ENCODE results near the gene LINC01488.

The LINC01488 gene

DNA sequence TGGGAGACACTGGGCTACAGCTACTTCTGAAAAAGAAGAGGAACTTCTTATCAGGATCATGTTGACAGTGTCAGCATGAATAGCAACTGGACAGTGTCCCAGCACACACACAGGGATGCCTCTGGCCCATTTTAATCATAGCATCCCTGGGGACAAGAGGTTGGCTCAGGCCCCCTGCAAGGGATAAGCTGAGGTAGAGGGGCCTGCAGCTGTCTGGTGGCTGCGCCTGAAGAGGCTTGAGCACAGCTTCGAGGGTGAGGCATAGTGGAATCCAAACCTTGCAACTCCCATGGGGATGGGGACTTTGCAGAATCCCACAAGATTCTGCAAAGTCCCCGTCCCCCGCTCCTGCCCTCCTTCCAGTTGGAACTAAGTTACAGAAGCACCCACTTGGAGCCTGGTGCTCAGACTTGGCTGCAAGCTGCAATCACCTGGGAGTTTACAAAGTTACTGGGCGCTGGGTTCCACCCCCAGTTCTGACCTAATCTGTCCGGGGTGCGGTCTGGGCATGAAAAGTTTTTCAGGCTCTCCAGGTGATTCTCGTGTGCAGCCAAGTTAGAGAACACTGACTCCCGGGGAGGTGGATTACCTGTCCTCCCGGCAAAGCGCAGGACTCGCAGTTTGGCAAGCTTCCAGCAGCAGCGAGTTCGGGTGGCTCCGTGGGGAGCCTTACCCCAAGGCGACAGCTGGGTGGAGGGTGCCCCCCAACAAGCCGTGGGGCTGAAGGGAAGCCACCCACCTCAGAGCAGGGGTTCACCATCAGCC is 16.0 kb upstream of the LINC01488 start:
- no peak for DNase-seq

DNA sequence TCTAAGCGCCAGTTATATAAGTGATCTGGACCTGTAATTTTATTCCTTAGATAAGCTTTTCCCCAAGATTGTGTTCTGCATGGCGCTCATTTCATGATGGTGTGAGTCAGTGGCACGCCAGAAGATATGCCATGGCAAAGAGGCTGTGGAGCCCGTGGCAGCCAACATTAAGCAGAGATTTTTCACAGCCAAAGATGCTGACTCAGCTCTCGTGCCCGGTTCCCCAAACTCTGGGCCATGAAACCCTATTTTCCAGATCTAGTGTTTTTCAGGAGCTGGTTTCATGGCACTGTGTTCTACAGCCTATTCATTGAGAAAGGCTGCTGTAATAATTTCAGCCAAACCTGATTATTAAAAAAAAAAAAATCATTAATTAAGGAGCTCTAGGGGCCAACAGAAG is 15.4 kb upstream of the LINC01488 start:
- DNase-seq, result no peak

- DNase-seq, result no peak
Observed at GRCh38 chr11:69467196-69467595, 14.3 kb upstream of the LINC01488 start.

- no peak for DNase-seq
Observed at GRCh38 chr11:69467646-69468045, 13.8 kb upstream of the LINC01488 start.

DNA sequence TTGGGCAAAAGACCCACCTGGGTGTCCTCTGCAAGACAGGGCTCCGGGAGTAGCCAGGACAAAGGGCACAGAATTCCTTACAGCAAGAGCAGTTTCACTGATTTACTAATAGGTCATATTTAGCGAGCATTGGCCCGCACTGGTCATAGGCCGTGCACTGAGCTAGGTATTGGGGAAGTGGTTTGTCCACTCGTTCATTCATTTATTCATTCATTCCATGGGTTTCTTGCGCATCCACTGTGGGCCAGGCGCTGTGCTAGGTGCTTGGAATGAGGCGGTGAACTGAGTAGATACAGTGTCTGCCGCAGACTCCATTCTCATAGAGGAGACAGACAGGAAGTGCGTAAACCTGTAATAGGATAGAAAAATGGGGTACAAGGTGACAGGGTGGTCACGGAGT is 13.2 kb upstream of the LINC01488 start:
- no peak for DNase-seq

DNA sequence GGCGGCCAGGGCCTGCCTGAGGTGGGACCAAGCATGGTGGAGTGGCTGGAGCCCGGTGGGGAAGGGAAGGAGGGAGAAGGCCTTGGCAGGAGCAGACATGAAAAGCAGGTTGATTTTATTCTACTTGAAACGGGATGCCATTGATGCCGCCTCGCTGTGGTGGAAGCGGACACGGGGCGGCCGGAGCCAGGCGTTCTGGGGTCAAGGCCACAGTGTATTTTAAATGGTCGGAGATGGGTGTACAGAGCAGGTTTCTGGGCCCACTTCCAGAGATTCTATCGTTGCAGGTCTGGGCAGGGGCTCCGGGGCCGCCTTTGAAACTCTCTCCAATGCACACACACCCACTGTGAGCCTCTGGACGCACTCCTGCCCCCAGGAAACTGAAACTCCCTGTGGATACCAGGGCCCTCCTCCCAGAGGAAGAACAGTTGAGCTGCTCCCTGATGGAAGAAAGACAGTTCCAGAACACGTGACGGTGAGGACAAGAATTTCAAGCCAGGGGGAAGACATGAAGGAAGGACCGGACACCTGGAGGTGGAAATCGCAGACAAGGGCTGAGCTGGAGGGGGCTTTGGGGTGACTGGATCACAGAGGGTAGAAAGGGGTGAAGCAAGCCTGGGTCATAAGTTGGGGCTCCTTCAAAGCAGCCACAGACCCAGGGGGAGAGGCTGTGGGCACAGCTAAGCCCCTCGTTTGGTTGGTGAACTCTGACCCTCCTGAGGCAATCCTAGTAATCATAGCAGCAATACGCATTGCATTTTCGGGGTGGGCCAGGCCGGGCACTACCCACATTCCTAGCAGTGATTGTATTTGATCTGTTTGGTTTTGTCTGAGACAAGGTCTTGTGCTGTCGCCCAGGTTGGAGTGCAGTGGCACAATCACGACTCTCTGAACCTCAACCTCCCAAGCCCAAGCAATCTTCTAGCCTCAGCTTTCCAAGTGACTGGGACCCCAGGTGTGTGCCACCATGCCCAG is 12.3 kb upstream of the LINC01488 start:
- no peak for DNase-seq

- DNase-seq, result no peak
Observed at GRCh38 chr11:69470301-69470700, 11.2 kb upstream of the LINC01488 start.

GRCh38 chr11:69470793-69471728 is 10.4 kb upstream of the LINC01488 start:
- DNase-seq, result no peak

DNA sequence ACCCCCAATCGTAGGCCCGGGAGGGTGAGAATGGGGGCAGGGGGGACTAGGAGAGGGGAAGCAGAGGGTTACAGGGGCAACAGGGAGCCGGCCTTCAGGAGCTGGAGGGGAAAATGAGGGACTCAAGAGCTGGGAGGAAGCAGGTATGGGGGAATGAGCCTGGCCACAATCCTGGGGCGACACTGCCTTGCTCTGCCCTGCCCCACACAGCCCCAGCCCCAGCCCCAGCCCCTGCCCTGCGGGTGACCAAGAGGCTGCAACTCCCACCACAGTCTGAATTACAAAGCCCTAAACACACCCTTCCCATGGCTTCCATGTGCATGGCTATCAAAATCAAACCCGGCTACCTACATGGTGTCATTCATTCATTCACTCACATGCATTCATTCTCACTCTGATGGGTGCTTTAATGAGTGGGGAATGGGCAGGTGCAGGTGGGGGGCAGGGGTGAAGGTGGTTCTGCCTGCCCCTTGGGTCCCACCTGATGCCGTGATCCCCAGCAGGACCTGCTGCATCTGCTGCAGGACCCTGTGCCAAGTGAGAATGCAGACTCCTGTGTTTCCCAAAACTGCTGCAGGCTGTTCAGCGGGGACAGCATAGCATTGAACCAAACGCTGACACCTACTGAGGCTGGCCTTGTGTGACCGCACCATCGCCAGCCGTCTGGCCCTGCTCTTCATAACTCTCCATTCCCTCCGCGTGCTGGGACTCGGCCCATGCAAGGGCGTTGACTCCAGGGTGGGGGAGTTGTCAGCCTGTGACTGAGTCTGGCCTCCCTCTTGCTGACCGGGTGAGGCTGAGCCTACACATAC is 9.5 kb upstream of the LINC01488 start:
- no peak for DNase-seq

DNA sequence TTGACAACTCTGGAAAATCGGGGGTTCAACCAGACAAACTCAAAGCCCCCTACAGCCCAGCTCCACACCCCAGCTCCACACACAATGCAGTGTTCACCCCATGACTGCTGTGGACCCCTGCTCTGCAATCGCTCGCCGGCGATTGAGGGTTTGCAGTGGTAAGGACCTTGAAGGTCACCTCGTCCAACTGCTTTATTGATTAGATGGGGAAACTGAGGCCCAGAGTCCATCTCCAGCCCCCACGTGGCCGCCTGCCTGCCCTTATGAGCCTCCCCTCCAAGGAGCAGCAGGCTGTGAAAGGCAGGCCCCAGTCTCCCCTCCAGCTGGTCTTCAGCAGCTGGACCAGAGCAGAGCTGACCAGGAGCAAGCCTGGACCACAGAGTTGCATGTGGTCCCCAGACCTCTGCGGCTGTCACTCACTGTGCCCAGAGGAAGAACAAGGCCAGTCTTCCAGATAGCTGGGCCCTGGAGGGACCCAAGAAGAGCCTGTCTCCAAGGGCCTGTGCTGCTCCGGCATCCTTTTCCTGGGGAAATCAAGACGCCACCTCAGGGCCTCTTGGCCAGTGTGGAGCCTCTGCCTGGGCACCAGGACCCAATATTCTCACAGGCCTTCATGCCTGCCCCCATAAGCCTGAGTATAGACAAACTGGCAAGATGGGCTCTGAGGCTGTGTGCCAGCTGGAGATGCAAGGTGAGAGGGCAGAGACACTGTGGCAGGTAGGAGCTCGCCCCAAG is 8.8 kb upstream of the LINC01488 start:
- no peak for DNase-seq

- DNase-seq, result no peak
Observed at GRCh38 chr11:69473276-69473845, 8.1 kb upstream of the LINC01488 start.

- no peak for DNase-seq
Observed at GRCh38 chr11:69474736-69475135, 6.7 kb upstream of the LINC01488 start.

DNA sequence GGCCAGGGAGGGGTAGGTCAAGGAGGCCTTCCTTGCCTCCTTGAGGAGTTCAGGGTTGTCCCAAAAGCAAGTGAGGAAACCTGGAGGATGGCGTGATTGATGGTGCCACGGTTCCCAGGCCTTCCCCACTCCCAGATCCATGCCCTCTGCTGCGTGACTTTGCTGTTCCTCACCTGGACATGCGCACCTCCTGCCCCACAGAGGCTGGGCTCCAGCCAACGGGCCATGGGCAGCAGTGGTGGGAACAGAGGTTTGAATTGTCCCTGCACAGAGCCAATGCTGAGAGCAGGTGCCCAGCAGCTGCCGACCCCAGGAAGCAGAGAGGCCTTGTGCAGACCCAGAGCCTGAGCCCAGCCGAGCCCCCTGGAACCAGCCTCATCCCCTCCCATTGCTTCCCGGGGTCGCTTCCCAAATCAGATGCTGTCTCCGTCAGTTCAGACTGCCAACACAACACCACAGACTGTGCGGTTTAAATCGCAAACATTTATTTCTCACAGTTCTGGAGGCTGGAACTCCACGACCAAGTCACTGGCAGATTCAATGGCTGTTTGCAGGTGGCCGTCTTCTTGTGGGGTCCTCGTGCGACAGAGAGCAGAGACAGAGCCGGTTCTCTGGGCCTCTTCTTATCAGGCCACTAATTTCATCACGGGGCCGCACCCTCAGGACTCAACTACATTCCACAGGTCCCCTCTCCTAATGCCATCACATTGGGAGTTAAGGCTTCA is 6.2 kb upstream of the LINC01488 start:
- DNase-seq, result no peak

DNA sequence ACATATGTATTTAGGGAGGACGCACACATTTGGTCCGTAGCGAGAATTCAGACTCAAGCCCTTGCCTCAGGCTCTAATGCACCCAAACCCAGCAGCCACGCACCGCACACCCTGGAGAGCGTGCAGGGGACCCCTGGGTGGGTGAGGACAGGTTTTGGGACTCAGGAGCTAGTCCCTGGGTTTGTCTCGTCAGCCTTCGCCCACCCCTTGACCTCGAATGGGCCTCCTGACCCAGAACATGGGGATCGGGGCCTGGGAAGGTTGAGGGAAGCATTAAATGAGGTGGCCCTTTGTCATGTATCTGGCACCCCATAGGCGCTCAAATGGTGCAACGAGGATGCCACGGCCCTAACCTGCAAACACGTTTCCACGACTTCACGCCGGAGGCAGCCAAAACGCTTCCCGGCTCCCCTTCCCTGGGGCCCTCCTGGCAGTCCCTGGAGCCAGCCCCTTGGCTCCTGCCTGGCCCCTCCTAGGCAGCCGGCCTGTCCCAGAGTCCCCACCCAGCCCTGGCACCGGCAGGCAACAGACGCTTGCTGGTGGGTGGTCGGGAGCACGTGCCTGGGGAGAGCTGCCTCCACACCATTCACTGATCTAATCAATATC is 5.5 kb upstream of the LINC01488 start:
- no peak for DNase-seq

GRCh38 chr11:69476509-69476961 is 4.9 kb upstream of the LINC01488 start:
- DNase-seq, result no peak

DNA sequence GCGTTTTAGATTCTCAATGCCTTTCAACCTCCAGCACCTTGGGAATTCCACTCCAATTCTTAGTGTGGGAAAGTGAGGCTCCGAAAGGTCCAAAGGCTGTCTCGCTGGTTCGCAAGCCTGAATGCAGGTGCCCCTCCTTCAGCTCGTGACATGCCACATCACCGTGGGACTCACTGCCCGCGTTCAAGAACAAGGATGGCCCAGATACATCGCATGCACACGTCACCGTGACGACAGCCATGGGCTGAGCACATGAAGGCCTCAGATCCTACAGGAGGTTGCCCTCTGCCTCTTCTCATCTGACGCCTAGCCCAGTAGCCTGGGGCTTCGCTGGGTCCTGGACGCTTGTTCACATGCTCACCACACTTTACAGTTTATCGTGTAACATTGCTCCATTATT is 4.4 kb upstream of the LINC01488 start:
- no peak for DNase-seq

DNA sequence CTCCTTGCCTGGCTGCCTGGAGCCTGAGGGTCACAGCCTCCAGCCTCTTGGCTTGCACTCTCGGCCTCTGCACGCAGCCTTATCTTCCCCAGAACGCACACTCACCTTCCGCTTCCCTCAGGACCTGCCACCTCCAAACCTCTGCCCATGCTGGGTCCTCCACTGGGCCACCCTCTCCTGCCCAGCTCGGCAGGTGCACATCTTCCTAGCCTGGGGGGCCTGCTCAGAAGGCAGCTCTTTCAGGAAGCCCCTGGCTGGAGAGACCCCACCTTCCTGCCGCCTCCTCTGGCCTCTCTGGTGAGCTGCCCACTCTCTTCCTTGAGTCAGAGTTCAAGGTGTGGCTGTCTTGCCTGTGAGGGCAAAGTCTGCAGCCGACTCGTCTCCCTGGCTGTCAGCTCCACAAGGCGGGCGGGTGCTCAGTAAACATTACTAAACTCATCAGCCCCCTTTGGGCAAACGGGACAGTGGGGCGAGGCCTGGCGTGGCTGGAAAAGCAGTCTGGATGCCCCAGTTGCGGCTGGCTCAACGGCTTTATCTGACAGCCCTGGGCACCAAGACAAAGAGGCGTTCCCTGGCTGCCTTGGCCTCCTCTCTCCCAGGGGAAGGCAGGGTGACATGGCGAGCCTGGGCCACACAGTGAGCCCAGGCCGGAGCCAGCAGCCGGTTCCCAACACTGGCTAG is 1.7 kb upstream of the LINC01488 start:
- DNase-seq, result no peak

- DNase-seq, result no peak
Observed at GRCh38 chr11:69480547-69481392, 693 bp upstream of the LINC01488 start.

Measured in NCI-H82 (cell line).